WTC11 (cell line): ENCODE results near the gene RPS6KA6. TPM values are rescaled to one million over a fixed set of nuclear protein-coding genes. Genes with fewer than 3 reads are reported as not detected.

Experiments used
- ATAC-seq: fragments of 200-7000 bp; cut with Tn5 transposase; 2 replicates; pipeline ENCODE4 v1.10.0; 2021; ENCODE audit warnings: mild to moderate bottlenecking, moderate library complexity
- CTCF ChIA-PET: fragments of 300-600 bp; sonication (Branson Sonifier 250); formaldehyde crosslinking; loops from one replicate; lab custom pipeline; 2021; ENCODE audit warnings: antibody characterized with exemption; lab: Charles Lee
- POLR2A ChIA-PET: fragments of 350-600 bp; sonication (Branson Sonifier 250); formaldehyde crosslinking; loops from one replicate; lab custom pipeline; 2021; ENCODE audit warnings: antibody characterized with exemption; lab: Charles Lee
- DNase-seq: peaks from one replicate; pipeline ENCODE4 v3.0.0; 2021; ENCODE audit warnings: low spot score
- H3K27ac Mint-ChIP-seq: 2 replicates; pipeline ENCODE4 v1.8.0; 2021; ENCODE audit warnings: mixed read lengths
- H3K27me3 Mint-ChIP-seq: 2 replicates; pipeline ENCODE4 v1.8.0; 2021; ENCODE audit warnings: low read depth, mild to moderate bottlenecking, moderate library complexity, mixed read lengths
- H3K36me3 Mint-ChIP-seq: 2 replicates; pipeline ENCODE4 v1.8.0; 2021; ENCODE audit warnings: mixed read lengths
- H3K4me1 Mint-ChIP-seq: 2 replicates; pipeline ENCODE4 v1.8.0; 2022; ENCODE audit warnings: mixed read lengths
- H3K4me3 Mint-ChIP-seq: 2 replicates; pipeline ENCODE4 v1.8.0; 2021; ENCODE audit warnings: mild to moderate bottlenecking, moderate library complexity, mixed read lengths
- H3K9me3 Mint-ChIP-seq: 2 replicates; pipeline ENCODE4 v1.8.0; 2021; ENCODE audit warnings: mixed read lengths
- ATF1 ChIP-seq: sonication (generic); formaldehyde crosslinking; IDR thresholded peaks from 2 replicates; pipeline ENCODE4 v1.8.1; 2023; ENCODE audit warnings: mild to moderate bottlenecking, moderate library complexity, missing genetic modification reagents
- ATF2 ChIP-seq: sonication (generic); formaldehyde crosslinking; IDR thresholded peaks from 2 replicates; pipeline ENCODE4 v1.8.1; 2022; ENCODE audit warnings: low read depth, missing genetic modification reagents, borderline replicate concordance
- CBFB ChIP-seq: sonication (generic); formaldehyde crosslinking; IDR thresholded peaks from 2 replicates; pipeline ENCODE4 v1.8.1; 2022; ENCODE audit warnings: mild to moderate bottlenecking, low read depth, missing genetic modification reagents
- ELF4 ChIP-seq: sonication (generic); formaldehyde crosslinking; IDR thresholded peaks from 2 replicates; pipeline ENCODE4 v1.8.1; 2022; ENCODE audit warnings: low read depth, mild to moderate bottlenecking, moderate library complexity, missing genetic modification reagents
- ESRRA ChIP-seq: sonication (generic); formaldehyde crosslinking; IDR thresholded peaks from 2 replicates; pipeline ENCODE4 v1.8.1; 2022; ENCODE audit warnings: mild to moderate bottlenecking, missing genetic modification reagents, borderline replicate concordance
- FOXJ3 ChIP-seq: sonication (generic); formaldehyde crosslinking; IDR thresholded peaks from 2 replicates; pipeline ENCODE4 v1.9.0; 2021; ENCODE audit warnings: missing genetic modification reagents, mild to moderate bottlenecking, borderline replicate concordance
- JAZF1 ChIP-seq: fragments of 250-450 bp; sonication (Bioruptor Pico); IDR thresholded peaks from 2 replicates; pipeline ENCODE4 v1.9.0; 2021; ENCODE audit warnings: moderate library complexity, mild to moderate bottlenecking, inconsistent platforms
- KAT7 ChIP-seq: sonication (generic); formaldehyde crosslinking; IDR thresholded peaks from 2 replicates; pipeline ENCODE4 v1.8.1; 2023; ENCODE audit warnings: missing genetic modification reagents, mild to moderate bottlenecking, borderline replicate concordance
- OVOL2 ChIP-seq: fragments of 250-450 bp; sonication (Bioruptor Pico); IDR thresholded peaks from 2 replicates; pipeline ENCODE4 v1.9.0; 2021; ENCODE audit warnings: mild to moderate bottlenecking, borderline replicate concordance
- RELA ChIP-seq: sonication (generic); formaldehyde crosslinking; IDR thresholded peaks from 2 replicates; pipeline ENCODE4 v1.8.1; 2022; ENCODE audit warnings: missing genetic modification reagents, mild to moderate bottlenecking, borderline replicate concordance
- RORB ChIP-seq: fragments of 250-450 bp; sonication (Bioruptor Pico); IDR thresholded peaks from 2 replicates; pipeline ENCODE4 v1.9.0; 2021; ENCODE audit warnings: mild to moderate bottlenecking
- SOX15 ChIP-seq: fragments of 250-450 bp; sonication (Bioruptor Pico); IDR thresholded peaks from 2 replicates; pipeline ENCODE4 v1.9.0; 2021; ENCODE audit warnings: mild to moderate bottlenecking
- TP53 ChIP-seq: sonication (generic); formaldehyde crosslinking; IDR thresholded peaks from 2 replicates; pipeline ENCODE4 v1.8.1; 2023; ENCODE audit warnings: mild to moderate bottlenecking, missing genetic modification reagents
- ZNF219 ChIP-seq: sonication (generic); formaldehyde crosslinking; IDR thresholded peaks from 2 replicates; pipeline ENCODE4 v1.8.0; 2023; ENCODE audit warnings: missing genetic modification reagents, mild to moderate bottlenecking, borderline replicate concordance
- ZNF396 ChIP-seq: fragments of 250-450 bp; sonication (Bioruptor Pico); IDR thresholded peaks from 2 replicates; pipeline ENCODE4 v1.8.0; 2021; ENCODE audit warnings: mild to moderate bottlenecking, moderate library complexity, borderline replicate concordance
- ZNF416 ChIP-seq: fragments of 250-450 bp; sonication (Bioruptor Pico); IDR thresholded peaks from 2 replicates; pipeline ENCODE4 v1.9.0; 2021; ENCODE audit warnings: mild to moderate bottlenecking, inconsistent platforms
- ZNF423 ChIP-seq: fragments of 250-450 bp; sonication (Bioruptor Pico); IDR thresholded peaks from 2 replicates; pipeline ENCODE4 v2.1.2; 2022; ENCODE audit warnings: mild to moderate bottlenecking, moderate library complexity
- total RNA-seq: library from RNA; stranded (reverse); gene quantifications from 3 replicates; pipeline ENCODE4 v1.2.3, GENCODE V29; 2021
- TF ChIP-seq, protein P1 (sequence below): fragments of 250-450 bp; sonication (Bioruptor Pico); IDR thresholded peaks from 2 replicates; pipeline ENCODE4 v1.9.0; 2021; ENCODE audit warnings: moderate library complexity, mild to moderate bottlenecking, inconsistent platforms, borderline replicate concordance
- TF ChIP-seq, protein P2 (sequence below): sonication (generic); formaldehyde crosslinking; IDR thresholded peaks from 2 replicates; pipeline ENCODE4 v1.8.1; 2022; ENCODE audit warnings: mild to moderate bottlenecking, moderate library complexity, missing genetic modification reagents
- TF ChIP-seq, protein P3 (sequence below): fragments of 250-450 bp; sonication (Bioruptor Pico); IDR thresholded peaks from 2 replicates; pipeline ENCODE4 v2.1.2; 2022; ENCODE audit warnings: mild to moderate bottlenecking, moderate library complexity

The RPS6KA6 gene
- total RNA-seq, 1 experiment from 2014 or later = 13.3 TPM

- H3K27me3 Mint-ChIP-seq = no peaks in the 10 kb centered on the region
- no peak overlapping the region for H3K27ac Mint-ChIP-seq
- H3K4me3 Mint-ChIP-seq = no peak overlapping the region
- TF ChIP-seq OVOL2 (no peak), SOX15 (CRISPR knock-in tag) (no peak), TP53 (CRISPR knock-in tag) (no peak), RELA (no peak), ELF4 (CRISPR knock-in tag) (no peak), RORB (CRISPR knock-in tag) (no peak), ESRRA (CRISPR knock-in tag) (no peak), ZNF396 (CRISPR knock-in tag) (no peak), FOXJ3 (CRISPR knock-in tag) (no peak), ATF2 (CRISPR knock-in tag) (no peak), KAT7 (CRISPR knock-in tag) (no peak), CBFB (CRISPR knock-in tag) (no peak), ZNF416 (CRISPR knock-in tag) (no peak), JAZF1 (CRISPR knock-in tag) (no peak), ATF1 (CRISPR knock-in tag) (no peak), ZNF423 (CRISPR knock-in tag) (no peak), ZNF219 (CRISPR knock-in tag) (no peak)
- TF ChIP-seq, protein P1, sequence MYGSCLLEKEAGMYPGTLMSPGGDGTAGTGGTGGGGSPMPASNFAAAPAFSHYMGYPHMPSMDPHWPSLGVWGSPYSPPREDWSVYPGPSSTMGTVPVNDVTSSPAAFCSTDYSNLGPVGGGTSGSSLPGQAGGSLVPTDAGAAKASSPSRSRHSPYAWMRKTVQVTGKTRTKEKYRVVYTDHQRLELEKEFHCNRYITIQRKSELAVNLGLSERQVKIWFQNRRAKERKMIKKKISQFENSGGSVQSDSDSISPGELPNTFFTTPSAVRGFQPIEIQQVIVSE = no peak
- TF ChIP-seq, protein P2, sequence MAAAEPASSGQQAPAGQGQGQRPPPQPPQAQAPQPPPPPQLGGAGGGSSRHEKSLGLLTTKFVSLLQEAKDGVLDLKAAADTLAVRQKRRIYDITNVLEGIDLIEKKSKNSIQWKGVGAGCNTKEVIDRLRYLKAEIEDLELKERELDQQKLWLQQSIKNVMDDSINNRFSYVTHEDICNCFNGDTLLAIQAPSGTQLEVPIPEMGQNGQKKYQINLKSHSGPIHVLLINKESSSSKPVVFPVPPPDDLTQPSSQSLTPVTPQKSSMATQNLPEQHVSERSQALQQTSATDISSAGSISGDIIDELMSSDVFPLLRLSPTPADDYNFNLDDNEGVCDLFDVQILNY = no peak
- ChIA-PET POLR2A (no interaction called here), CTCF (interaction anchor here (1.2 kb wide), 1 partner anchor 275 kb away, joined by 3 read pairs; no protein-coding TSS in a partner anchor)
- no peaks in the 10 kb centered on the region for H3K4me1 Mint-ChIP-seq
- H3K9me3 Mint-ChIP-seq = peaks cover 6% of the 10 kb centered on the region
- no peak for DNase-seq
- ATAC-seq = no peak
- H3K36me3 Mint-ChIP-seq = 0 out of 2 replicates have a peak, but pooled peaks cover 5% of the 10 kb centered on the region
Measured at GRCh38 chrX:84064164-84064563, 123.8 kb downstream of the RPS6KA6 start.

DNA sequence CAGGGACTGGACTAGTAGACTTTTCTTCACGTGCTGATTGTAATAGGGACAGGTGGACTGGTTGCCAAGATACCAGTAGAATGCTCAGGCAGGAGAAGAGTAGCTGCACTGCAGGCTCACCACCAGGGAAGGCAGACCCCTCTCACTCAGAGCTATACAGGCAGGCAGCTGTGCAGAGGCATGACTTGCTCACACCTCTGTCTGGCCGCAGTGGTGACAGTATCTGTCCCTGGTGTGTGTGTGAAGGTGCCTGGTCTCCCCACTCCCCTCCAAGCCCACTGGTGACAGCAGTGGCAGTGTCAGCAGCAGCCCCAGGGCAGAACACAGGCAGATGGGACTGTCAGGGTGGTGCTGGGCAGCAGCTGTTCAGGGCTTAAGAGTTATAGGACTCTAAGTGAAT lies 140.7 kb downstream of the RPS6KA6 start:
- H3K9me3 Mint-ChIP-seq = no peaks in the 10 kb centered on the region
- CTCF ChIA-PET = interaction anchor here (0.6 to 2.0 kb wide), 5 partner anchors 69 to 294 kb away, joined by 3 to 9 read pairs (median 3); partner anchors contain the start of gene RPS6KA6
- ATAC-seq (peak; percentile 65), DNase-seq (no peak)
- no peaks in the 10 kb centered on the region for H3K27me3 Mint-ChIP-seq
- no peak overlapping the region for H3K27ac Mint-ChIP-seq
- POLR2A ChIA-PET = no interaction called here
- H3K36me3 Mint-ChIP-seq = no peaks in the 10 kb centered on the region
- no peak overlapping the region for H3K4me3 Mint-ChIP-seq
- TF ChIP-seq, protein P3, sequence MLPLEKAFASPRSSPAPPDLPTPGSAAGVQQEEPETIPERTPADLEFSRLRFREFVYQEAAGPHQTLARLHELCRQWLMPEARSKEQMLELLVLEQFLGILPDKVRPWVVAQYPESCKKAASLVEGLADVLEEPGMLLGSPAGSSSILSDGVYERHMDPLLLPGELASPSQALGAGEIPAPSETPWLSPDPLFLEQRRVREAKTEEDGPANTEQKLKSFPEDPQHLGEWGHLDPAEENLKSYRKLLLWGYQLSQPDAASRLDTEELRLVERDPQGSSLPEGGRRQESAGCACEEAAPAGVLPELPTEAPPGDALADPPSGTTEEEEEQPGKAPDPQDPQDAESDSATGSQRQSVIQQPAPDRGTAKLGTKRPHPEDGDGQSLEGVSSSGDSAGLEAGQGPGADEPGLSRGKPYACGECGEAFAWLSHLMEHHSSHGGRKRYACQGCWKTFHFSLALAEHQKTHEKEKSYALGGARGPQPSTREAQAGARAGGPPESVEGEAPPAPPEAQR (CRISPR knock-in tag) = no peak
- peaks cover 23% of the 10 kb centered on the region for H3K4me1 Mint-ChIP-seq
